DOHH2 (cell line): ENCODE measurements around the gene RBMS2.
"Not testable (repeated sequence)": the region's sequence is repeated elsewhere in the genome, so short reads cannot be mapped to it uniquely, and the experiment has no call there.

Source experiments
- CTCF ChIP-seq: fragments of 200-600 bp; sonication (generic); IDR thresholded peaks from one replicate; pipeline ENCODE4 v1.5.1; 2014; ENCODE audit warnings: antibody characterized with exemption, mild to moderate bottlenecking, low read depth, low read length; ENCODE audit not compliant: poor library complexity, severe bottlenecking
- EZH2phosphoT487 ChIP-seq: fragments of 200-600 bp; sonication (generic); IDR thresholded peaks from 2 replicates; pipeline ENCODE4 v1.6.1; 2017; ENCODE audit warnings: borderline replicate concordance, mild to moderate bottlenecking, antibody characterized with exemption, low read length, moderate library complexity, mixed read lengths

GRCh38 chr12:56499452-56499851, 22.2 kb upstream of the RBMS2 start:
- not testable (repeated sequence) for TF ChIP-seq EZH2phosphoT487, CTCF
